Psoas muscle (tissue), 8 donors: ENCODE measurements around the gene MGAT4B. TPM values are rescaled to one million over a fixed set of nuclear protein-coding genes. Genes with fewer than 3 reads are reported as not detected.

Experiments used
- ATAC-seq, 4 donors: fragments of 200-7000 bp; cut with Tn5 transposase; one replicate each; pipeline ENCODE4 v1.9.1; 2020; ENCODE audit warnings: moderate library complexity in 3 of 4, mild to moderate bottlenecking in 2 of 4
- DNase-seq, 2 donors: peaks; one replicate each; pipeline ENCODE4 v3.0.0-alpha.2; 2020
- H3K27ac ChIP-seq: fragments of 200-600 bp; one replicate; pipeline ENCODE4 v1.8.0; 2022
- H3K27me3 ChIP-seq, 3 donors: fragments of 200-600 bp in 1 of 3; one replicate each; pipeline versions ENCODE4 v1.6.1 to v1.8.0; 2013 to 2022; ENCODE audit warnings: low read length in 2 of 3, mild to moderate bottlenecking in 2 of 3, moderate library complexity in 1 of 3; ENCODE audit not compliant: insufficient read depth in 3 of 3
- H3K36me3 ChIP-seq, 2 donors: fragments of 200-600 bp in 1 of 2; one replicate each; pipeline versions ENCODE4 v1.6.1 to v1.8.0; 2013 to 2022; ENCODE audit warnings: low read depth in 1 of 2, mild to moderate bottlenecking in 1 of 2, moderate library complexity in 1 of 2; ENCODE audit not compliant: insufficient read depth in 1 of 2
- H3K4me1 ChIP-seq: fragments of 200-600 bp; one replicate; pipeline ENCODE4 v1.8.0; 2022
- H3K4me3 ChIP-seq: fragments of 200-600 bp; one replicate; pipeline ENCODE4 v1.8.0; 2022; ENCODE audit warnings: mild to moderate bottlenecking
- H3K9me3 ChIP-seq: fragments of 200-600 bp; one replicate; pipeline ENCODE4 v1.8.0; 2022
- CTCF ChIP-seq: fragments of 200-600 bp; IDR thresholded peaks from one replicate; pipeline ENCODE4 v1.8.0; 2022; ENCODE audit warnings: antibody characterized with exemption
- WGBS, 3 donors: extraction: QIAGEN DNeasy Blood & Tissue Kit; methylation state at CpG; one replicate each; pipeline versions ENCODE4 v1.1.6 to v1.1.7; 2013; 5-methylcytosine and 5-hydroxymethylcytosine counted together
- intact Hi-C, 2 donors: fragments of 100-400 bp; cut with DNase I; formaldehyde crosslinking; loops; one replicate each; pipeline versions ENCODE4 v1.11.0 to v1.14.2; 2022
- polyA plus RNA-seq, 3 donors: library from polyadenylated mRNA; stranded (reverse); fragments of 200-250 nt; gene quantifications; one replicate each; pipeline ENCODE4 v1.2.3, GENCODE V29; 2013
- total RNA-seq, 4 donors: library from RNA; stranded (reverse); fragmentation: NEBNext Ultra II Directional in 2 of 4; extraction: Animal tissue kit (Norgen Biotek cat#: 25700) in 2 of 4; gene quantifications; one replicate each; pipeline versions ENCODE4 v1.2.1 to v1.2.4, GENCODE V29; 2021 to 2023
- donor health status: healthy with polysubstance abuse.
- donor health status: DM: no; HTN: no; CAD: no; lungs with moderate emphysema.
- donor health status: Bipolar disorder and iron deficiency.
- donor health status: healthy.
- donor health status: DM: yes; HTN: yes; CAD: no.
- donor health status: DM: no; HTN: no; CAD: no.
- donor health status: DM: no; HTN: no; CAD: no.
- donor health status: DM: yes; HTN: yes; CAD: no.

MGAT4B gene
- total and polyA plus RNA-seq, 7 donors: 29.3 to 136 (median 55.5) TPM

GRCh38 chr5:179769271-179769670 is 37.4 kb downstream of the MGAT4B start:
- no peak for ATAC-seq
- Histone ChIP-seq H3K4me1 (peaks cover 20% of the 10 kb centered on the region), H3K27me3 (no peaks in the 10 kb centered on the region), H3K4me3 (no peak overlapping the region), H3K36me3 (peaks cover 2 to 89% of the 10 kb centered on the region in 2 donors), H3K9me3 (no peaks in the 10 kb centered on the region), H3K27ac (no peak overlapping the region)
- intact Hi-C loops: no loop called here
- peak in 1 of 2 donors; percentile 15 for DNase-seq
- 82 to 90% (median 83%) methylated on average over 6 of the region's 6 CpGs for WGBS, 3 donors
- no peak for TF ChIP-seq CTCF

DNA sequence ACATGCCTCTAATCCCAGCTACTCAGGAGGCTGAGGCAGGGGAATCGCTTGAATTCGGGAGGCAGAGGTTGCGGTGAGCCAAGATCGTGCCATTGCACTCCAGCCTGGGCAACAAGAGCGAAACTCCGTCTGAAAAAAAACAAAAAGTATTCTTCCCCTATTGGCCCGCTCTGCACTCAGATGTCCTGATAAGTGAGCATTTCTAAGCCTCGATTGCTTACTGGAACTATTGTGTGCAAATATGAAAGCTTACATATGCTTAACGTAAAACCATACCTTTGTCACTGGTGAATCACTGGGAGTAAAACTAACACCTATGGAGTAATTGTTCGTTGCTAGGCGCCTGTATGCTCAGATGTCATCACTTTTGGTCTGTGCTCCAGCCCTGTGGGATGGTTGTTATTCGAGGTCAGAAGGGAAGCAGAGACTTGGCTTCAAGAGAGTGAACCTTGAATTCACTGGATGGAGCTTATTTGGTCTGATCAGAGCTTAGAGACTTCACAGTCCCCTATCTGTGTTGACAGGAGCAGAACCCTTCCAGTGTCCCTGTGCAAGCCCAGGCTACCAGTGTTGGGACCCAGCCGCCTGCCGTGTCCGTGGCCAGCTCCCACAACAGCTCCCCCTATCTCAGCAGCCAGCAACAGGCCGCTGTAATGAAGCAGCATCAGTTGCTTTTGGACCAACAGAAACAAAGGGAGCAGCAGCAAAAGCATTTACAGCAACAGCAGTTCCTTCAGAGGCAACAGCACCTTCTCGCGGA is 38.2 kb downstream of the MGAT4B start:
- no peak for TF ChIP-seq CTCF
- Histone ChIP-seq H3K27ac (no peak overlapping the region), H3K27me3 (no peaks in the 10 kb centered on the region), H3K4me1 (peaks cover 21% of the 10 kb centered on the region), H3K36me3 (peaks cover 2 to 81% of the 10 kb centered on the region in 2 donors), H3K4me3 (no peak overlapping the region), H3K9me3 (no peaks in the 10 kb centered on the region)
- WGBS, 3 donors: 87 to 88% (median 88%) methylated on average over 18 of the region's 18 CpGs
- intact Hi-C loops: no loop called here
- no peak for ATAC-seq
- DNase-seq: no peak

GRCh38 chr5:179767496-179768100 is 39.1 kb downstream of the MGAT4B start:
- 89 to 90% (median 89%) methylated on average over 9 of the region's 9 CpGs for WGBS, 3 donors
- Histone ChIP-seq H3K27ac (no peak overlapping the region), H3K36me3 (peaks cover 0 to 72% of the 10 kb centered on the region in 2 donors), H3K27me3 (no peaks in the 10 kb centered on the region), H3K4me1 (peaks cover 30% of the 10 kb centered on the region), H3K4me3 (no peak overlapping the region), H3K9me3 (no peaks in the 10 kb centered on the region)
- no peak for TF ChIP-seq CTCF
- DNase-seq: no peak
- intact Hi-C loops: no loop called here
- no peak for ATAC-seq

- no peak for DNase-seq
- Histone ChIP-seq H3K4me3 (no peak overlapping the region), H3K27ac (peak overlapping the region; percentile 25), H3K36me3 (peaks cover 0 to 65% of the 10 kb centered on the region in 2 donors), H3K27me3 (no peaks in the 10 kb centered on the region), H3K9me3 (no peaks in the 10 kb centered on the region), H3K4me1 (peaks cover 37% of the 10 kb centered on the region)
- 74 to 76% (median 76%) methylated on average over 12 of the region's 12 CpGs for WGBS, 3 donors
- TF ChIP-seq CTCF: no peak
- intact Hi-C loops: no loop called here
- no peak for ATAC-seq
These were observed 39.8 kb downstream of the MGAT4B start for GRCh38 chr5:179766726-179767455.
